ENCODE results near the gene RHBDD1.

- TF ChIP-seq CTCF (IDR thresholded peaks at IDR 0.05; ENCODE audit: extremely low read depth in 1 of 2, insufficient read depth in 1 of 2, low read depth in 1 of 2, low read length in 2 of 2) (no peak), EZH2 (IDR thresholded peaks at IDR 0.05; ENCODE audit: borderline replicate concordance, low read depth, low read length, severe bottlenecking) (no peak), POLR2A (IDR thresholded peaks at IDR 0.05; ENCODE audit: low read depth, low read length) (no peak)
Measured at GRCh38 chr2:226869371-226869770, 33.5 kb downstream of the RHBDD1 start.
